ENCODE measurements around the gene STXBP2.

STXBP2 gene

DNA sequence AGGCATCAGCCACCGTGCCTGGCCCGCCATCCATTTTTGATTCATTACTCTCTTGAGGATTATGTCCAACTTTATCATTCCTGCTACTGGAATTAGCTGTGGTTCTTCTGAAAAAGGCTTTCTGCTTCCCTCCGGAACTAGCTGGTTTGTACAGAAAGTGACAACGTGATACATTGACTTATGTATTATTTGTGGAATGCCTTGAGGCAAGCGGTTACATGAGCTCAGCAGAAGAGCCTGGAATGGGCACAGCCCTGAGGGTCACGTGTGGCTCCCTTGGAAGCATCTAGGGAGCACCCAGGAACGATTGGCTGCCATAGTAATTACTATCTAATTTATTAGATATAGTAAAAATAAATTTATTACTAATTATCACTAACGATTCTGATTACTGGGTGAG, 17.5 kb downstream of the STXBP2 start:
- no peaks in the 10 kb centered on the region for H3K27me3 Mint-ChIP-seq
- no peaks in the 10 kb centered on the region for H3K36me3 Mint-ChIP-seq
- no peak overlapping the region for H3K4me3 Mint-ChIP-seq
- H3K4me1 Mint-ChIP-seq, result peaks cover 27% of the 10 kb centered on the region
- H3K27ac Mint-ChIP-seq, result peak overlapping the region; percentile 46
- no peaks in the 10 kb centered on the region for H3K9me3 Mint-ChIP-seq

DNA sequence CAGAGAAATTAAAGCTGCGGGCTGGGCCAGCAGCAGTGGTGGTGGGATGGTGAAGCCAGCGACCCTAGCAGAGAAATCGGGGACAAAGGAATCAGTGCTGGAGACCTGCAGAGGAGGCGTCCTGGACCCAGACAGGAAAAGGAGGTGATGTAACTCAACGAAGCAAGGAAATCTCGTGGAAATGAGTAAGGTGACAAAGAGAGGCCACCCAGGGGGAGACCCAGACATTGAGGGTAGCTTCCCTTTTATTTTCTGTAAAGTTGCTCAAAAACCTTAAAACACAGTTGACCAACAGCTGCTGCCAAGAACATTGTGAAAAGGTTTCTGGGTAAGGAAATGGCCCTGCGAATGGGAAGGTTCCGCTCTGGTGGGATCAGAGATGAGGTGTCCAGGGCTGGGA, 18.7 kb downstream of the STXBP2 start:
- Mint-ChIP-seq H3K4me1 (peaks cover 27% of the 10 kb centered on the region), H3K9me3 (no peaks in the 10 kb centered on the region), H3K27me3 (no peaks in the 10 kb centered on the region), H3K4me3 (no peak overlapping the region), H3K27ac (no peak overlapping the region), H3K36me3 (no peaks in the 10 kb centered on the region)

DNA sequence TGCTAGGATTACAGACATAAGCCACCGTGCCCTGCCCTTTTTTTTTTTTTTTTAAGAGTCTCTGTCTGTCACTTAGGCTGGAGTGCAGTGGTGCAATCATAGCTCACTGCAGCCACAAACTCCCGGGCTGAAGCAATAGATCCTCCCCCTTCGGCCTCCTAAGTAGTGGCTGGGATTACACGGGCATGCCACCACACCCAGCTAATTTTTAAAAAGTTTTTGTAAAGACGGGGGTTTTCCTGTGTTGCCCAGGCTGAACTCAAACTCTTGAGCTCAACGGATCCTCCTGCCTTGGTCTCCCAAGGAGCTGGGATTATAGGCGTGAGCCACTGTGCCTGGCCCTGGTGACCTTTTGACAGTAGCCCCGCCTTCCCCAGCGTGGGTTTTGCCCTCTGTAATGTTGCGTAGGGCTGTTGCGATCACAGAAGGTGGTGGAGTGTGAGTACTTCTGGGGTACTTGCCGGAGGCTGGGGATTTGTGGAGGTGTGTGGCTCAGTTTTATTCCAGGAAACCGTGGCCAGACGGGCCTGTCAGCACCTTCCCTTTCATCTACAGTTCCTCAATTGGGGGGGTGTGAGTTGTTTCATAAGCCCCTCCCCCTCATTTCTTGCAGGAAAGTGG, 20.3 kb downstream of the STXBP2 start:
- H3K4me1 Mint-ChIP-seq, result peaks cover 23% of the 10 kb centered on the region
- H3K27me3 Mint-ChIP-seq, result no peaks in the 10 kb centered on the region
- no peak overlapping the region for H3K27ac Mint-ChIP-seq
- no peaks in the 10 kb centered on the region for H3K36me3 Mint-ChIP-seq
- no peak overlapping the region for H3K4me3 Mint-ChIP-seq
- no peaks in the 10 kb centered on the region for H3K9me3 Mint-ChIP-seq

- Mint-ChIP-seq H3K9me3 (no peaks in the 10 kb centered on the region), H3K27me3 (no peaks in the 10 kb centered on the region), H3K27ac (peak overlapping the region; percentile 70), H3K4me3 (peak overlapping the region; percentile 73), H3K4me1 (peaks cover 16% of the 10 kb centered on the region), H3K36me3 (no peaks in the 10 kb centered on the region)
Measured at GRCh38 chr19:7658219-7658686, 21.3 kb downstream of the STXBP2 start.

GRCh38 chr19:7661744-7662538, 25.0 kb downstream of the STXBP2 start:
- Mint-ChIP-seq H3K36me3 (no peaks in the 10 kb centered on the region), H3K4me3 (no peak overlapping the region), H3K4me1 (peaks cover 16% of the 10 kb centered on the region), H3K9me3 (no peaks in the 10 kb centered on the region), H3K27me3 (no peaks in the 10 kb centered on the region), H3K27ac (no peak overlapping the region)

GRCh38 chr19:7662657-7663056, 25.7 kb downstream of the STXBP2 start:
- Mint-ChIP-seq H3K9me3 (no peaks in the 10 kb centered on the region), H3K36me3 (no peaks in the 10 kb centered on the region), H3K4me1 (peaks cover 9% of the 10 kb centered on the region), H3K4me3 (no peak overlapping the region), H3K27ac (no peak overlapping the region), H3K27me3 (no peaks in the 10 kb centered on the region)

- H3K27ac Mint-ChIP-seq, result no peak overlapping the region
- H3K36me3 Mint-ChIP-seq, result no peaks in the 10 kb centered on the region
- no peaks in the 10 kb centered on the region for H3K27me3 Mint-ChIP-seq
- no peaks in the 10 kb centered on the region for H3K4me1 Mint-ChIP-seq
- no peaks in the 10 kb centered on the region for H3K9me3 Mint-ChIP-seq
- no peak overlapping the region for H3K4me3 Mint-ChIP-seq
Measured at GRCh38 chr19:7663706-7664105, 26.8 kb downstream of the STXBP2 start.

DNA sequence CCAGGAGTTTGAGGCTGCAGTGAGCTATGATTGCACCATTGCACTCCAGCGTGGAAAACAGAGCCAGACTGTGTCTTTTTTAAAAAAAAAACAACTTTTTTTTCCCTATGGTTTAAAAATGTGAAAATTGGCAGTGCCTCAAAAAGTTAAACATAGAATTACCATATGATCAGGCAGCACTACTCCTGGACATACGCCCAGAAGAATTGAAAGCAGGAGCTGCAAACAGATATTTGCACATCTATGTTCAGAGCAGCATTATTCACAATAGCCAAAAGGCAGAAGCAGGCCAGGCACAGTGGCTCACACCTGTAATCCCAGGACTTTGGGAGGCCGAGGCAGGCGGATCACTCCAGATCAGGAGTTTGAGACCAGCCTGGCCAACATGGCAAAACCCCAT, 28.2 kb downstream of the STXBP2 start:
- Mint-ChIP-seq H3K9me3 (no peaks in the 10 kb centered on the region), H3K4me3 (no peak overlapping the region)

GRCh38 chr19:7668842-7669241, 31.9 kb downstream of the STXBP2 start, which contains the start of gene RETN:
Gene RETN (plus strand): TSS chr19:7669049. CDS start chr19:7669327, 278 bp downstream.
- H3K36me3 Mint-ChIP-seq, result no peaks in the 10 kb centered on the region
- peaks cover 12% of the 10 kb centered on the region for H3K4me1 Mint-ChIP-seq
- peaks cover 17% of the 10 kb centered on the region for H3K27me3 Mint-ChIP-seq
- H3K27ac Mint-ChIP-seq, result no peak within 1 kb of the TSS
- no peaks in the 10 kb centered on the region for H3K9me3 Mint-ChIP-seq
- peak within 1 kb of the TSS; percentile 20 for H3K4me3 Mint-ChIP-seq

More for the DNA sequence above, 28.2 kb downstream of the STXBP2 start:
- Mint-ChIP-seq H3K36me3 (no peaks in the 10 kb centered on the region), H3K4me1 (peaks cover 6% of the 10 kb centered on the region), H3K27me3 (peaks cover 5% of the 10 kb centered on the region), H3K27ac (no peak overlapping the region)

- H3K27ac Mint-ChIP-seq, result no peak overlapping the region
- peaks cover 17% of the 10 kb centered on the region for H3K27me3 Mint-ChIP-seq
Measured at GRCh38 chr19:7669641-7670040, 32.7 kb downstream of the STXBP2 start.

DNA sequence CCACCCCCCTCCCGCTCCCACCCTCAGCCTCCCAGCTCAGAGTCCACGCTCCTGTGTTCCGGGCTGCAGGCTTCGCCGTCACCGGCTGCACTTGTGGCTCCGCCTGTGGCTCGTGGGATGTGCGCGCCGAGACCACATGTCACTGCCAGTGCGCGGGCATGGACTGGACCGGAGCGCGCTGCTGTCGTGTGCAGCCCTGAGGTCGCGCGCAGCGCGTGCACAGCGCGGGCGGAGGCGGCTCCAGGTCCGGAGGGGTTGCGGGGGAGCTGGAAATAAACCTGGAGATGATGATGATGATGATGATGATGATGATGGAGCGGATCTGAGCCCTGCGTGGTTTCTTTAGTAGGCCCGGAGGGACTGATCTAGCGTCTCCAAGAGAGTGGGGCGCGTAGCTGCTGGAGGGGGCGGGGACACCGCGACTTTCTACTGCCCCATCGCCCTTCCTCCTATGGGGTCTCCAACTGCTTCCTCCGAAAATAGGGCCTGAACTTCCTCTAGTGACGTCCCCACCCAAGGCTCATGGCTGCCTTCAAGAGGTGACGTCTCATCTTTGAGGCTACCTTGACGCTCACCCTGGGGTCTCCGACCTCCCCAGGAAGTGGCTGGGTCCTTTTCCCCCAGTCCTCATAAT, 33.4 kb downstream of the STXBP2 start:
- H3K9me3 Mint-ChIP-seq, result no peaks in the 10 kb centered on the region
- H3K4me3 Mint-ChIP-seq, result peak overlapping the region; percentile 67
- H3K27ac Mint-ChIP-seq, result no peak overlapping the region
- H3K4me1 Mint-ChIP-seq, result peaks cover 21% of the 10 kb centered on the region
- H3K27me3 Mint-ChIP-seq, result peaks cover 17% of the 10 kb centered on the region
- no peaks in the 10 kb centered on the region for H3K36me3 Mint-ChIP-seq

More at GRCh38 chr19:7669641-7670040, 32.7 kb downstream of the STXBP2 start:
- peaks cover 20% of the 10 kb centered on the region for H3K4me1 Mint-ChIP-seq
- H3K36me3 Mint-ChIP-seq, result no peaks in the 10 kb centered on the region
- H3K9me3 Mint-ChIP-seq, result no peaks in the 10 kb centered on the region
- H3K4me3 Mint-ChIP-seq, result peak overlapping the region; percentile 20

DNA sequence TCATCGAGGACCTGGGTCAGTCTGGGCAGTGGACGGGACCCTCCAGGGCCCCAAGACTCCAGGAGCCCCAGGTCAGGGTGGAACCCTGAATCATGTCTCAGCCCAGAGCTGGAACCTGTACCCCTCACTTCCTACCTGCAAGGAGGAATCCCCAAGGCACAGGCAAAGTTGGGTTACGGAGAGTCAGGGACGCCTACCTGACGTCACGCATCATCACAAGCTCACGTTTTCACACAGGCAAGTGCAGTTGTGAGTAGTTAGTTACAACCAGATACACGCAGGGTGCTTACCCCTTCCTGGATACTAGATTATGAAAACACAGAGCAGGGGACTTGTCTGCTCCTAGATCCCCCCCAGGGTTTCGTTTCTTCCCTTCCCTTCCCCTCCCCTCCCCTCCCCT, 33.9 kb downstream of the STXBP2 start:
- H3K4me3 Mint-ChIP-seq, result peak overlapping the region; percentile 67
- peaks cover 18% of the 10 kb centered on the region for H3K27me3 Mint-ChIP-seq
- no peaks in the 10 kb centered on the region for H3K9me3 Mint-ChIP-seq
- H3K4me1 Mint-ChIP-seq, result peaks cover 22% of the 10 kb centered on the region
- no peaks in the 10 kb centered on the region for H3K36me3 Mint-ChIP-seq
- H3K27ac Mint-ChIP-seq, result no peak overlapping the region

DNA sequence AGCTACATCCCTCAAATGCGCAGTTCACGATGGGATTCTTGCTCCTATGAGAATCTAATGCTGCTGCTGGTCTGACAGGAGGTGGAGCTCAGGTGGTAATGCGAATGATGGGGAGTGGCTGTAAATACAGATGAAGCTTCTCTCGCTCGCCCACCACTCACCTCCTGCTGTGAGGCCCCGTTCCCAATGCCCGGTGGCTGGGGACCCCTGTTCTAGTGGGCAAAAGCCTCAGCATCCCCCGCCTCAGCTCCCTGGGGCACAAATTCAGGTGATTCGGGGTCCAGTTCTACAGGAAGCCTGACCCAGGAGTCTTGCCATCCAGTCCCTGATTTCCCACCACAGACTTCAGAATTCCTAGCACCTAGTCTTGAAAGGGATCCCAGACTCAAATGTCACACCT, 35.6 kb downstream of the STXBP2 start:
- H3K27ac Mint-ChIP-seq, result no peak overlapping the region
- H3K4me3 Mint-ChIP-seq, result no peak overlapping the region
- peaks cover 36% of the 10 kb centered on the region for H3K4me1 Mint-ChIP-seq
- H3K36me3 Mint-ChIP-seq, result no peaks in the 10 kb centered on the region
- no peaks in the 10 kb centered on the region for H3K9me3 Mint-ChIP-seq
- peaks cover 21% of the 10 kb centered on the region for H3K27me3 Mint-ChIP-seq

DNA sequence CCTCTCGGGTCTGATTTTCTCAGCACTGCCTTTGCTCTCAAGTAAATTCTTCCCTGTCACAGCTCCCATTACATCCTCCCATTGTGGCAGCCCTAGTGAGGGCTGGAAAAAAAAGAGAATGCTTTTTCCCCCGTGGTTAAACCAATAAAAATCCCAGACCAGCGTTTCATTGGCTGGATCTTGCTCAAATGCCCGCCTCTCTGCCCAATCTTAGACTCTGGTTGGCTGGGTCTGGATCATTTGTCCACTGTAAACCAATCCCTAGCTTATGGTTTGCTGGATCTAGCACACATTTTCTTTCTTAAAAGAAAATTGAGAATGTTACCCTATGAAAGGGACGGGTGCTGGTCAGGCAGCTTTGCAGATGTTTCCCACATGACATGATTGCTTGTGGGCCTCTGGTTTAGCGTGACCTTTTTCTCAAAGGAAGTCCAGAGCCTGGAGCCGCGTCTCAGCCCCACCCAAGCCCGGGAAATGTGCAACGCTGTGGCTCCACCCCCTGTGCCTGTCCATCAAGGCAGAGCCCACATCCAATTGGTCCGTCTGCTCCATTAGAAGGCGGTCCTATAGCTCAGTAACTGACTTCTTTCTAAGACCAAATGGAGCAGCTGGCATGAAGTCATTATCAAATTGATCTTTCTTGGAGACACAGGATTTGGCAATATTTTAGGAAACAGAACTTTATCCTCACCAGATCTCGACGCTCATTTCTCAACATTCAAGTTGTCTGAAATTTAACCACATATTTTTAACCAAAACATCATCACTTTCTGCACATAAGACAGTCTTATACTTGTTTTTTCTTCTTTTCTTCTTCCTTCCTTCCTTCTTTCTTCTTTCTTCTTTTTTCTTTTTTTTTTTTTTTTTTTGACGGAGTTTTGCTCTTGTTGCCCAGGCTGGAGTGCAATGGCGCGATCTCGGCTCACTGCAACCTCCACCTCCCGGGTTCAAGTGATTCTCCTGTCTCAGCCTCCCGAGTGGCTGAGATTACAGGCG, 37.4 kb downstream of the STXBP2 start:
- peaks cover 48% of the 10 kb centered on the region for H3K4me1 Mint-ChIP-seq
- H3K4me3 Mint-ChIP-seq, result no peak overlapping the region
- H3K27me3 Mint-ChIP-seq, result peaks cover 22% of the 10 kb centered on the region
- H3K9me3 Mint-ChIP-seq, result no peaks in the 10 kb centered on the region
- no peaks in the 10 kb centered on the region for H3K36me3 Mint-ChIP-seq
- no peak overlapping the region for H3K27ac Mint-ChIP-seq

DNA sequence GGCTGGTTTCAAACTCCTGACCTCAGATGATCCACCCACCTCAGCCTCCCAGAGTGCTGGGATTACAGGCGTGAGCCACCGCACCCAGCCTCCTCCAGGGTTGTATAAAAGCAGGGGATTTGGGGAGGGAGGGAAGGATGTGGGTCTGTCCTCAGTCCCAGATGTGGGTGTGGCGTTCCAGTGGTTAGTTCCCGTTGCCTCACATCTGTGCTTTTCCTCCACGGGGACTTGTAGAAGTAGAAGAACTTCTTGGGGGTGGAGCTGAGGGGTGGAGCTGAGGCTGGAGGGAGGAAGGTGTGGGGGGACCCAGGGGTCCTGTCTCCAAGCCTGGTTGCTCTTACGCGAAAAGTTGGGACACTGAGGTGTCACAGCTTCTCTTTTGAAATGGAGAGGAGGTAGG, 39.5 kb downstream of the STXBP2 start:
- Mint-ChIP-seq H3K4me1 (peaks cover 49% of the 10 kb centered on the region), H3K4me3 (no peak overlapping the region), H3K9me3 (no peaks in the 10 kb centered on the region), H3K36me3 (no peaks in the 10 kb centered on the region), H3K27me3 (peaks cover 16% of the 10 kb centered on the region), H3K27ac (no peak overlapping the region)

All from activated naive CD4-positive, alpha-beta T cell treated with anti-CD3 and anti-CD28 coated beads, Interleukin-2, amount 50 U/mL, for 24 hours (primary cell).